ENCODE measurements around the gene ROCK1.

- TF ChIP-seq CTCF (IDR thresholded peaks at IDR 0.05; ENCODE audit: insufficient read depth, low read length, poor library complexity, severe bottlenecking), result no peak
- no peak for TF ChIP-seq EZH2phosphoT487 (conservative IDR thresholded peaks at IDR 0.05; ENCODE audit: low read length)
These were observed 494 bp upstream of the ROCK1 start for GRCh38 chr18:21112140-21112473.

Data from SU-DHL-6 (cell line).